ENCODE results near the gene CLEC4M.
"Not testable (repeated sequence)": the region's sequence is repeated elsewhere in the genome, so short reads cannot be mapped to it uniquely, and the experiment has no call there.

Gene CLEC4M

DNA sequence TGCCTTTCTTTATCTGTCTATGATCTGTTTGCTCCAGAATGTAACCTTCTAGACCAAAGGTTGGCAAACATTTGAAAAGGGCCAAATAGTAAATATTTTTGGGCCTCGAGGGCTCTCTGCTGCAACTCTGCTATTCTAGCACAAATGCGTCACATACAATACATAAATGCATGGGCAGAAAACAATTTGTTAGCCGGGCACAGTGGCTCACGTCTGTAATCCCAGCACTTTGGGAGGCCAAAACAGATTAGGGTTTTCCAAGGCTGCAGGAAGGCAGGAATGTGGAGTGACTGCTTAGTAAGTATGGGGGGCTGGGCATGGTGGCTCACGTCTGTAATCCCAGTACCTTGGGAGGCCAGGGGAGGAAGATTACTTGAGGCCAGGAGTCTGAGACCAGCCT, 45.1 kb downstream of the CLEC4M start:
- in situ Hi-C loops (cut with MboI; ENCODE audit: low sequenced_read_pairs, unreplicated experiment), result no loop called here
- no peak for DNase-seq (ENCODE audit: low spot score)
- no peak for TF ChIP-seq CTCF (IDR thresholded peaks at IDR 0.05; ENCODE audit: borderline replicate concordance, control extremely low read depth, extremely low read depth, insufficient read depth, missing control alignments)

DNA sequence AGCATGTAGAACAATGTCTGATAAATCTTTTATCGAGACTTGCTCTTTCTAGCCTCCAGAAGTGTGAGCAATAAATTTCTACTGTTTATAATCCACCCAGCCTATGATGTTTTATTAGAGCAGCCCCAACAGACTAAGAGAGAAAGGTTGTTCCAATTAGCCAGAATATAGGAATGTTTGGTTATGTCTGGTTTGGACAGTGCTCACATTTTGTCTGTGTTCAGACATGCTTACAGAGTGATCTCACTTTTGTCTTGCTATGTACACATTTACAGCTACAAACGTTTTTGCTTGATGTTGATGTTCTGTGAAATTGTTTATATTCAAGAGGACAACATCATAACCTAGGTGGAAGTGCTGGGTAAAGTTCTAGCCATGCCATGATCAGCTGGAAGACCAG, 48.9 kb downstream of the CLEC4M start:
- DNase-seq (ENCODE audit: low spot score), result no peak
- in situ Hi-C loops (cut with MboI; ENCODE audit: low sequenced_read_pairs, unreplicated experiment), result no loop called here
- TF ChIP-seq CTCF (IDR thresholded peaks at IDR 0.05; ENCODE audit: borderline replicate concordance, control extremely low read depth, extremely low read depth, insufficient read depth, missing control alignments), result no peak

- in situ Hi-C loops (cut with MboI; ENCODE audit: low sequenced_read_pairs, unreplicated experiment), result no loop called here
- TF ChIP-seq CTCF (IDR thresholded peaks at IDR 0.05; ENCODE audit: borderline replicate concordance, control extremely low read depth, extremely low read depth, insufficient read depth, missing control alignments), result no peak
- DNase-seq (ENCODE audit: low spot score), result no peak
These were observed 52.3 kb downstream of the CLEC4M start for GRCh38 chr19:7815325-7815724.

- DNase-seq (ENCODE audit: low spot score); in situ Hi-C loops (cut with MboI; ENCODE audit: low sequenced_read_pairs, unreplicated experiment): not testable (repeated sequence)
These were observed 53.0 kb downstream of the CLEC4M start for GRCh38 chr19:7816040-7816439.

DNA sequence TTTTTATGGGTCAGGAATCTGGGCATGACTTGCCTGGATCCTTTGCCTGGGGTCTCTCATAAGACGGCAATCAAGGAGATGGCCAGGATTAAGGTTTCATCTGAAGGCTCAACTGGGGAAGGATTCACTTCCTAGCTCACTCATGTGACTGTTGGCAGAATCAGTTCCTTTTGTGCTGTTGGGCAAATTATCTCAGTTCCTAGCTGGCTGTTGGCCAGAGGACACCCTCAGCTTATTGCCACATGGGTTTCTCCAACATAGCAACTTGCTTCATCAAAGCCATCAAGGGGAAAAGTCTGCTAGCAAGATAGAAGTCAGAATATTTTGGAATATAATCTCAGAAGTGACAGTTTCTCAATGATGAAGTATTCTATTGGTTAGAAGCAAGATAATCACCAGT, 54.8 kb downstream of the CLEC4M start:
- TF ChIP-seq CTCF (IDR thresholded peaks at IDR 0.05; ENCODE audit: borderline replicate concordance, control extremely low read depth, extremely low read depth, insufficient read depth, missing control alignments), result no peak
- no peak for DNase-seq (ENCODE audit: low spot score)
- in situ Hi-C loops (cut with MboI; ENCODE audit: low sequenced_read_pairs, unreplicated experiment), result no loop called here

GRCh38 chr19:7818806-7819205, 55.8 kb downstream of the CLEC4M start:
- in situ Hi-C loops (cut with MboI; ENCODE audit: low sequenced_read_pairs, unreplicated experiment), result no loop called here
- TF ChIP-seq CTCF (IDR thresholded peaks at IDR 0.05; ENCODE audit: borderline replicate concordance, control extremely low read depth, extremely low read depth, insufficient read depth, missing control alignments), result no peak
- DNase-seq (ENCODE audit: low spot score), result no peak

All from GM13976 (cell line).